Fibroblast of the aortic adventitia (primary cell): ENCODE measurements around the gene TLR6. TPM values are rescaled to one million over a fixed set of nuclear protein-coding genes. Genes with fewer than 3 reads are reported as not detected.

Experiments used
- DNase-seq: peaks from one replicate; pipeline ENCODE4 v3.0.0-alpha.2; 2010; ENCODE audit warnings: low read depth
- H3K4me3 ChIP-seq: 2 replicates; pipeline ENCODE4 v1.5.1; 2011; ENCODE audit warnings: low read depth, mild to moderate bottlenecking, control low read depth, low read length, moderate library complexity
- CTCF ChIP-seq: IDR thresholded peaks from 2 replicates; pipeline ENCODE4 v1.5.1; 2011; ENCODE audit warnings: mild to moderate bottlenecking, low read length, control low read depth, inconsistent platforms; ENCODE audit not compliant: insufficient read depth
- total RNA-seq: library from RNA; depleted of rRNA; stranded (reverse); fragments of >200 nt; gene quantifications from 2 replicates; pipeline ENCODE4 v1.2.3, GENCODE V29; 2012; ENCODE audit warnings: low replicate concordance

TLR6 gene
- total RNA-seq, 1 donor: 5.0 TPM

GRCh38 chr4:38884254-38884653, 27.6 kb upstream of the TLR6 start:
- H3K4me3 ChIP-seq: no peak overlapping the region
- no peak for DNase-seq
- no peak for TF ChIP-seq CTCF

- H3K4me3 ChIP-seq: no peak overlapping the region
- no peak for TF ChIP-seq CTCF
- DNase-seq: peak; percentile 37
These were observed 20.0 kb upstream of the TLR6 start for GRCh38 chr4:38876636-38877035.

- TF ChIP-seq CTCF: no peak
- H3K4me3 ChIP-seq: no peak overlapping the region
- DNase-seq: no peak
These were observed 16.8 kb upstream of the TLR6 start for GRCh38 chr4:38873290-38873944.

- no peak for TF ChIP-seq CTCF
- no peak overlapping the region for H3K4me3 ChIP-seq
- DNase-seq: peak; percentile 20
These were observed 16.0 kb upstream of the TLR6 start for GRCh38 chr4:38872620-38873019.

- no peak overlapping the region for H3K4me3 ChIP-seq
- no peak for TF ChIP-seq CTCF
- peak; percentile 17 for DNase-seq
These were observed 15.0 kb upstream of the TLR6 start for GRCh38 chr4:38871593-38871992.

- H3K4me3 ChIP-seq: peak overlapping the region; percentile 2
- DNase-seq: peak; percentile 27
- no peak for TF ChIP-seq CTCF
These were observed 13.6 kb upstream of the TLR6 start for GRCh38 chr4:38870098-38870808.
